Aorta (tissue), 5 donors: ENCODE measurements around the gene PLCD3. TPM values are rescaled to one million over a fixed set of nuclear protein-coding genes. Genes with fewer than 3 reads are reported as not detected.

Source experiments
- ATAC-seq: fragments of 200-7000 bp; cut with Tn5 transposase; one replicate; pipeline ENCODE4 v1.9.1; 2022; ENCODE audit warnings: moderate library complexity; ENCODE audit not compliant: low FRiP score
- DNase-seq, 2 donors: peaks; one replicate each; pipeline ENCODE4 v3.0.0-alpha.2; 2020
- H3K27ac ChIP-seq, 2 donors: one replicate each; pipeline ENCODE4 v1.5.1; 2013; ENCODE audit warnings: low read length in 2 of 2, mild to moderate bottlenecking in 2 of 2, moderate library complexity in 2 of 2, control low read depth in 1 of 2, inconsistent platforms in 1 of 2, low read depth in 1 of 2
- H3K27me3 ChIP-seq, 2 donors: one replicate each; pipeline ENCODE4 v1.6.1; 2013; ENCODE audit warnings: control low read depth in 1 of 2, low read length in 1 of 2, mild to moderate bottlenecking in 1 of 2, moderate library complexity in 1 of 2; ENCODE audit not compliant: insufficient read depth in 2 of 2, control insufficient read depth in 1 of 2
- H3K36me3 ChIP-seq, 2 donors: one replicate each; pipeline ENCODE4 v1.6.1; 2013; ENCODE audit warnings: control low read depth in 1 of 2, low read length in 1 of 2, mild to moderate bottlenecking in 1 of 2; ENCODE audit not compliant: insufficient read depth in 2 of 2, control insufficient read depth in 1 of 2
- H3K4me1 ChIP-seq, 2 donors: one replicate each; pipeline ENCODE4 v1.6.1; 2013; ENCODE audit warnings: low read length in 2 of 2, control low read depth in 1 of 2, mild to moderate bottlenecking in 1 of 2, moderate library complexity in 1 of 2; ENCODE audit not compliant: insufficient read depth in 2 of 2, control insufficient read depth in 1 of 2
- H3K4me3 ChIP-seq, 2 donors: one replicate each; pipeline ENCODE4 v1.5.1; 2013; ENCODE audit warnings: low read length in 2 of 2, control low read depth in 1 of 2, mild to moderate bottlenecking in 1 of 2
- H3K9me3 ChIP-seq: one replicate; pipeline ENCODE4 v1.6.1; 2013; ENCODE audit warnings: mild to moderate bottlenecking, low read length; ENCODE audit not compliant: control insufficient read depth
- WGBS, 2 donors: extraction: QIAGEN DNeasy Blood & Tissue Kit; methylation state at CpG; one replicate each; pipeline ENCODE4 v1.1.7; 2013; 5-methylcytosine and 5-hydroxymethylcytosine counted together
- intact Hi-C, 2 donors: fragments of 100-400 bp; cut with DNase I; formaldehyde crosslinking; loops; one replicate each; pipeline versions ENCODE4 v1.14.2 to v1.15.0; 2022
- polyA plus RNA-seq, 2 donors: library from polyadenylated mRNA; stranded (reverse); fragments of 200-250 nt; gene quantifications; one replicate each; pipeline ENCODE4 v1.2.3, GENCODE V29; 2013
- total RNA-seq, 2 donors: library from RNA; stranded (reverse); fragmentation: NEBNext Ultra II Directional; extraction: Animal tissue kit (Norgen Biotek cat#: 25700); gene quantifications; one replicate each; pipeline ENCODE4 v1.2.1, GENCODE V29; 2021
- donor health status: healthy with polysubstance abuse.
- donor health status: Bipolar disorder and iron deficiency.
- donor health status: DM: no; HTN: no; CAD: no.
- donor health status: DM: no; HTN: no; CAD: no.
- donor health status: DM: yes; HTN: yes; CAD: no.

Gene PLCD3
- total and polyA plus RNA-seq, 4 donors = 22.8 to 97.4 (median 94.2) TPM

GRCh38 chr17:45131616-45132319 lies 547 bp downstream of the PLCD3 start:
- H3K9me3 ChIP-seq = no peaks in the 10 kb centered on the region
- WGBS, 2 donors = 5% methylated on average over 40 to 46 of the region's 46 CpGs
- H3K36me3 ChIP-seq = no peaks in the 10 kb centered on the region
- DNase-seq (peak; percentile 76 to 90), ATAC-seq (no peak)
- no peaks in the 10 kb centered on the region for H3K27me3 ChIP-seq
- intact Hi-C loops = loop anchor here (2.0 to 10.0 kb wide), 6 partner anchors 33 to 357 kb away; no protein-coding TSS in a partner anchor
- H3K4me3 ChIP-seq = peak overlapping the region; percentile 96 to 98
- H3K27ac ChIP-seq = peak overlapping the region; percentile 78 to 80
- peaks cover 0 to 3% of the 10 kb centered on the region in 2 donors for H3K4me1 ChIP-seq

- no peak for DNase-seq
- peak overlapping the region; percentile 96 to 98 for H3K4me3 ChIP-seq
- WGBS, 2 donors = 66 to 67% methylated on average over 17 of the region's 17 CpGs
- intact Hi-C loops = loop anchor here (5.0 to 10.0 kb wide), 4 partner anchors 34 to 356 kb away; no protein-coding TSS in a partner anchor
- no peaks in the 10 kb centered on the region for H3K36me3 ChIP-seq
- no peak for ATAC-seq
- H3K9me3 ChIP-seq = no peaks in the 10 kb centered on the region
- peaks cover 0 to 3% of the 10 kb centered on the region in 2 donors for H3K4me1 ChIP-seq
- H3K27me3 ChIP-seq = no peaks in the 10 kb centered on the region
- H3K27ac ChIP-seq = peak overlapping the region in 1 of 2 donors; percentile 80
Observed at GRCh38 chr17:45130681-45131615, 1.4 kb downstream of the PLCD3 start.

- no peaks in the 10 kb centered on the region for H3K9me3 ChIP-seq
- WGBS, 2 donors = 57 to 67% methylated on average over 13 of the region's 13 CpGs
- intact Hi-C loops = loop anchor here (5.0 to 10.0 kb wide), 4 partner anchors 33 to 355 kb away; no protein-coding TSS in a partner anchor
- H3K4me3 ChIP-seq = no peak overlapping the region
- no peak for ATAC-seq
- peaks cover 0 to 3% of the 10 kb centered on the region in 2 donors for H3K4me1 ChIP-seq
- DNase-seq = no peak
- no peaks in the 10 kb centered on the region for H3K27me3 ChIP-seq
- no peaks in the 10 kb centered on the region for H3K36me3 ChIP-seq
- H3K27ac ChIP-seq = peak overlapping the region in 1 of 2 donors; percentile 66
Observed at GRCh38 chr17:45129940-45130680, 2.2 kb downstream of the PLCD3 start.

GRCh38 chr17:45129426-45129939 lies 2.8 kb downstream of the PLCD3 start:
- no peaks in the 10 kb centered on the region for H3K36me3 ChIP-seq
- H3K4me3 ChIP-seq = no peak overlapping the region
- H3K4me1 ChIP-seq = peaks cover 0 to 3% of the 10 kb centered on the region in 2 donors
- intact Hi-C loops = no loop called here
- no peaks in the 10 kb centered on the region for H3K27me3 ChIP-seq
- ATAC-seq (no peak), DNase-seq (no peak)
- H3K27ac ChIP-seq = peak overlapping the region; percentile 57 to 66
- no peaks in the 10 kb centered on the region for H3K9me3 ChIP-seq
- WGBS, 2 donors = 74 to 75% methylated on average over 10 of the region's 10 CpGs

- Histone ChIP-seq H3K27ac (peak overlapping the region; percentile 57 to 66), H3K4me3 (no peak overlapping the region), H3K27me3 (no peaks in the 10 kb centered on the region), H3K9me3 (no peaks in the 10 kb centered on the region), H3K4me1 (peaks cover 0 to 3% of the 10 kb centered on the region in 2 donors), H3K36me3 (no peaks in the 10 kb centered on the region)
- no peak for DNase-seq
- ATAC-seq = no peak
- intact Hi-C loops = no loop called here
- WGBS, 2 donors = 88 to 92% methylated on average over 2 of the region's 2 CpGs
Observed at GRCh38 chr17:45128989-45129388, 3.3 kb downstream of the PLCD3 start.

GRCh38 chr17:45128331-45128730 lies 4.0 kb downstream of the PLCD3 start:
- intact Hi-C loops = no loop called here
- H3K36me3 ChIP-seq = no peaks in the 10 kb centered on the region
- no peak for ATAC-seq
- peaks cover 0 to 3% of the 10 kb centered on the region in 2 donors for H3K4me1 ChIP-seq
- no peak overlapping the region for H3K4me3 ChIP-seq
- H3K27me3 ChIP-seq = no peaks in the 10 kb centered on the region
- peak in 1 of 2 donors; percentile 50 for DNase-seq
- H3K27ac ChIP-seq = peak overlapping the region; percentile 57 to 97
- WGBS, 2 donors = 10 to 17% methylated on average over 5 of the region's 5 CpGs
- H3K9me3 ChIP-seq = no peaks in the 10 kb centered on the region

- Histone ChIP-seq H3K9me3 (no peaks in the 10 kb centered on the region), H3K27me3 (no peaks in the 10 kb centered on the region), H3K4me3 (no peak overlapping the region), H3K36me3 (no peaks in the 10 kb centered on the region), H3K27ac (peak overlapping the region; percentile 57 to 97), H3K4me1 (peaks cover 0 to 3% of the 10 kb centered on the region in 2 donors)
- DNase-seq (peak; percentile 87 to 88), ATAC-seq (peak; percentile 9)
- intact Hi-C loops = no loop called here
- 4 to 9% methylated on average over 20 of the region's 20 CpGs for WGBS, 2 donors
Observed at GRCh38 chr17:45127548-45128300, 4.6 kb downstream of the PLCD3 start.
